Measurements from ENCODE around the gene ZDHHC18.
"Not testable (repeated sequence)": the region's sequence is repeated elsewhere in the genome, so short reads cannot be mapped to it uniquely, and the experiment has no call there.

ZDHHC18 gene

DNA sequence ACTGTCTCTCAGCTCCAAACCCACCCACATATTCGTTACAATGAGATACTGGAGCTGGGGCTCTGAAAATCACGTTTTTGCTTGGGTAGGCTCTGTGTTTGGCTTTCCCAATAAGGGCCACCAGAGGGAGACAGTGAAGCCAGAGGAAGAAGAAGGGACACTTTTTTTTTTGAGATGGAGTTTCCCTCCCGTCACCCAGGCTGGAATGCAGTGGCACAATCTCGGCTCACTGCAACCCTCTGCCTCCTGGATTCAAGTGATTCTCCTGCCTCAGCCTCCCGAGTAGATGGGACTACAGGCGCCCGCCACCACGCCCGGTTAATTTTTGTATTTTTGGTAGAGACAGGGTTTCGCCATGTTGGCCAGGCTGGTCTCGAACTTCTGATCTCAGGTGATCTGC is 16.4 kb upstream of the ZDHHC18 start:
- peak; percentile 45 for DNase-seq (ENCODE audit: low read depth, low spot score)
- H3K4me3 ChIP-seq (ENCODE audit: low read depth, low read length); in situ Hi-C loops (cut with HindIII; ENCODE audit: low sequenced_read_pairs): not testable (repeated sequence)
- TF ChIP-seq, protein P1, sequence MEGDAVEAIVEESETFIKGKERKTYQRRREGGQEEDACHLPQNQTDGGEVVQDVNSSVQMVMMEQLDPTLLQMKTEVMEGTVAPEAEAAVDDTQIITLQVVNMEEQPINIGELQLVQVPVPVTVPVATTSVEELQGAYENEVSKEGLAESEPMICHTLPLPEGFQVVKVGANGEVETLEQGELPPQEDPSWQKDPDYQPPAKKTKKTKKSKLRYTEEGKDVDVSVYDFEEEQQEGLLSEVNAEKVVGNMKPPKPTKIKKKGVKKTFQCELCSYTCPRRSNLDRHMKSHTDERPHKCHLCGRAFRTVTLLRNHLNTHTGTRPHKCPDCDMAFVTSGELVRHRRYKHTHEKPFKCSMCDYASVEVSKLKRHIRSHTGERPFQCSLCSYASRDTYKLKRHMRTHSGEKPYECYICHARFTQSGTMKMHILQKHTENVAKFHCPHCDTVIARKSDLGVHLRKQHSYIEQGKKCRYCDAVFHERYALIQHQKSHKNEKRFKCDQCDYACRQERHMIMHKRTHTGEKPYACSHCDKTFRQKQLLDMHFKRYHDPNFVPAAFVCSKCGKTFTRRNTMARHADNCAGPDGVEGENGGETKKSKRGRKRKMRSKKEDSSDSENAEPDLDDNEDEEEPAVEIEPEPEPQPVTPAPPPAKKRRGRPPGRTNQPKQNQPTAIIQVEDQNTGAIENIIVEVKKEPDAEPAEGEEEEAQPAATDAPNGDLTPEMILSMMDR (IDR thresholded peaks at IDR 0.05; ENCODE audit: low read depth, low read length) = peak; percentile 91

DNA sequence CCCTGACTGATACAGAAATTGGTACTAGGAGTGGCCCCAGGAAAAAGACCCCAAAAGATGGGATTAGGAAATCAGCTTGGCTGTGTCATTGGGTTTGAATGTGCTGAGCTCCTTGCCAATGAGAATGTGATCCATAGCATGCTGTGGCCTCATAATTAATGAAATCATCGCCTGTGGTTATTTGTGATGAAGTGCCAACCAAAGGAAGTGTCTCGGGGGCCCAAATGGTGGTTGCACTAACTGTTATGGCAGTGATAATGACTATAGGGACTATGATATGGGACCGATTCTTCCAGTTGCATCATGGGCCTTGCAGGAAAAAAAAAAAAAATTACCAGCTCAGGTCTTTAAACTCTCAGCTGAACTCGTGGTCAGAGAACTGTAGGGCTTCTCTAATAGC is 15.4 kb upstream of the ZDHHC18 start:
- no peak overlapping the region for H3K4me3 ChIP-seq (ENCODE audit: low read depth, low read length)
- TF ChIP-seq, protein P1 (IDR thresholded peaks at IDR 0.05; ENCODE audit: low read depth, low read length) = no peak
- in situ Hi-C loops (cut with HindIII; ENCODE audit: low sequenced_read_pairs) = no loop called here
- no peak for DNase-seq (ENCODE audit: low read depth, low spot score)

DNA sequence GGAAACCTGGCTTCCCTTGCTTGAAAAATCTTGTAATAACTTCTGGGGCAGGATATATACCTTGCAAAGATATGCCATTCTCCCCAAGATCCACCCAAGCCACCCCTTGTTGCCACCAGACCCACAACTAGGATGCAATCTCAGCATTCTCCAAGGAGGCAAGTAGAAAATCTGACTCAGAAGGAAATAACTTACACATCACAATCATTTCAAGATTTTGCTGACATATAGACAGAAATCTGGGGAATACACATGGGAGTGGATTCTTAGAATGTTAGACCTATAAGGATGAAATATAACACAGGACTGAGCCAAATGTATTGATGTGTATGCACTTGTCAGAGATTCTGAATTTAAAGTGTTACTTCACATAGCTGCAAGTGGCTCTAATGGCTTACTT is 14.8 kb upstream of the ZDHHC18 start:
- in situ Hi-C loops (cut with HindIII; ENCODE audit: low sequenced_read_pairs) = no loop called here
- TF ChIP-seq, protein P1 (IDR thresholded peaks at IDR 0.05; ENCODE audit: low read depth, low read length) = no peak
- DNase-seq (ENCODE audit: low read depth, low spot score) = no peak

DNA sequence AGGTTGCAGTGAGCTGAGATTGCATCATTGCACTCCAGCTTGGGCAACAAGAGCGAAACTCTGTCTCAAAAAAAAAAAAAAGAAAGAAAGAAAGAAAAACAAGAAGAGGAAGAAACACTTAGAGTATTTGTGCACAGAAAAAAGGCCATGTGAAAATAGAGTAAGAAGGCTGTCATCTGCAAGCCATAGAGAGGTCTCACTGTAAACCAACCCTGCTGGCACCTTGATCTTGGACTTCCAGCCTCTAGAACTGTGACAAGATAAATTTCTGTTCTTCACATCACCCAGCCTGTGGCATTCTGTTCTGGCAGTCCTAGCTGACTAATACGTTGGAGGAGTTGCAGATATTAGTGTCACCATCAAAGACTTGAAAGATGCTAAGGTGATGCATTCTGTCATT is 12.1 kb upstream of the ZDHHC18 start:
- in situ Hi-C loops (cut with HindIII; ENCODE audit: low sequenced_read_pairs) = no loop called here
- no peak for DNase-seq (ENCODE audit: low read depth, low spot score)
- TF ChIP-seq, protein P1 (IDR thresholded peaks at IDR 0.05; ENCODE audit: low read depth, low read length) = no peak
- H3K4me3 ChIP-seq (ENCODE audit: low read depth, low read length) = no peak overlapping the region

More for the DNA sequence above, 14.8 kb upstream of the ZDHHC18 start:
- no peak overlapping the region for H3K4me3 ChIP-seq (ENCODE audit: low read depth, low read length)

DNA sequence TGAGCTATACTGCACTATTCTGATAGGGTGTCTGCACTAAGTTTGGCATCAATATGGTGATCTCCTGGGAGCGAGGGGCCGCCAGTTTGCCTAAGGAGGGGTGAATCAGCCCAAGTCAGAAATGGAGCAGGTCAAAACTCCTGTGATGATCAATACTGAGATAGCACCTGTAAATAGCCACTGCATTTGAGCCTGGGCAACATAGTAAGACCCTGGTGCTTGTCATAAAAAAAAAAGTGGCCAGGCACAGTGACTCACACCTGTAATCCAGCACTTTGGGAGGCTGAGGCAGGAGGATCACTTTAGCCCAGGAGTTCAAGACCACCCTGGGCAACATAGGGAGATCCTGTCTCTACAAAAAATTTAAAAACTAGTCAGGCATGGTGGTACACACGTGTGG is 11.6 kb upstream of the ZDHHC18 start:
- in situ Hi-C loops (cut with HindIII; ENCODE audit: low sequenced_read_pairs) = no loop called here
- TF ChIP-seq, protein P1 (IDR thresholded peaks at IDR 0.05; ENCODE audit: low read depth, low read length) = no peak
- DNase-seq (ENCODE audit: low read depth, low spot score) = no peak
- no peak overlapping the region for H3K4me3 ChIP-seq (ENCODE audit: low read depth, low read length)

DNA sequence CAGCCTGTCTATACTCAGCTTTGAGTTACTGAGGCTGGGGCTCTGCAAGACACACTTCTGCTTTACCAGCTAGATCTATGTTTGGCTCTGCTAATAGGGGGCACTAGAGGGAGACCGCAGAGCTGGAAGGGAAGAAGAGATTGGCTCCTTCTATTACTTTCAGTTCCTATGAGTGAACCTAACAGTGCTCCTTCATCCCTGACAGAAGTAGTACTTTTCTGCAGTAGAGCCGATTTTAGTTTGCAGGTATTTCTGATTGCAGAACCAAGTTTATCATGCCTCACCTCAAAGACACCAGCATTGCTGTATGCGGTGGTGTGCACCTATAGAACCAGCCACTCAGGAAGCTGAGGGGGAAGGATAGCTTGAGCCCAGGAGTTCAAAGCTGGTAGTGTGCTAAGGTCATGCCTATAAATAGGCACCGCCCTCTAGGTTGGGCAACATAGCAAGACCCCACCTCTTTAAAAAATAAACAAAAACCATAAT is 5.7 kb upstream of the ZDHHC18 start:
- in situ Hi-C loops (cut with HindIII; ENCODE audit: low sequenced_read_pairs) = no loop called here
- TF ChIP-seq, protein P1 (IDR thresholded peaks at IDR 0.05; ENCODE audit: low read depth, low read length) = no peak
- no peak for DNase-seq (ENCODE audit: low read depth, low spot score)
- H3K4me3 ChIP-seq (ENCODE audit: low read depth, low read length) = no peak overlapping the region

All from astrocyte of the spinal cord (primary cell).